HG03378 (cell line): ENCODE results near the gene ATXN7.
A peak's percentile ranks its signal among the peaks of the same experiment; 100 is the strongest.

Source experiments
- ATAC-seq: cut with Tn5 transposase; IDR thresholded peaks from one replicate; pipeline ENCODE4 v1.9.1; 2021; ENCODE audit warnings: mild to moderate bottlenecking, moderate library complexity; ENCODE audit not compliant: unreplicated experiment

The ATXN7 gene

GRCh38 chr3:64010199-64010598, 146.5 kb downstream of the ATXN7 start:
- no peak for ATAC-seq

GRCh38 chr3:64011685-64012084, 148.0 kb downstream of the ATXN7 start:
- no peak for ATAC-seq

GRCh38 chr3:64016941-64017620, 153.4 kb downstream of the ATXN7 start:
- ATAC-seq: no peak

- no peak for ATAC-seq
Measured at GRCh38 chr3:64019271-64019670, 155.6 kb downstream of the ATXN7 start.

- ATAC-seq: no peak
Measured at GRCh38 chr3:64019879-64020278, 156.2 kb downstream of the ATXN7 start.

GRCh38 chr3:64021922-64022321, 158.3 kb downstream of the ATXN7 start:
- no peak for ATAC-seq

GRCh38 chr3:64022451-64023186, 159.0 kb downstream of the ATXN7 start:
- ATAC-seq: no peak

GRCh38 chr3:64023187-64023860, 159.7 kb downstream of the ATXN7 start, which contains the start of gene PSMD6:
TSS of gene PSMD6 (minus strand) at chr3:64023494. CDS start at chr3:64023419, 75 bp downstream.
- ATAC-seq: peak; percentile 89

GRCh38 chr3:64023861-64024223, 160.2 kb downstream of the ATXN7 start:
- ATAC-seq: no peak

GRCh38 chr3:64026346-64026745, 162.7 kb downstream of the ATXN7 start:
- no peak for ATAC-seq

- ATAC-seq: no peak
Measured at GRCh38 chr3:64027658-64028057, 164.0 kb downstream of the ATXN7 start.

- no peak for ATAC-seq
Measured at GRCh38 chr3:64028754-64029153, 165.1 kb downstream of the ATXN7 start.

GRCh38 chr3:64029287-64029686, 165.6 kb downstream of the ATXN7 start:
- ATAC-seq: no peak

- ATAC-seq: peak; percentile 93
Measured at GRCh38 chr3:64030741-64031140, 167.1 kb downstream of the ATXN7 start.

- no peak for ATAC-seq
Measured at GRCh38 chr3:64031540-64032508, 168.2 kb downstream of the ATXN7 start.

- ATAC-seq: no peak
Measured at GRCh38 chr3:64033069-64033468, 169.4 kb downstream of the ATXN7 start.

- no peak for ATAC-seq
Measured at GRCh38 chr3:64037084-64037483, 173.4 kb downstream of the ATXN7 start.

- ATAC-seq: no peak
Measured at GRCh38 chr3:64038253-64038767, 174.6 kb downstream of the ATXN7 start.

- ATAC-seq: no peak
Measured at GRCh38 chr3:64039332-64039731, 175.7 kb downstream of the ATXN7 start.

GRCh38 chr3:64039981-64040733, 176.5 kb downstream of the ATXN7 start:
- ATAC-seq: no peak
